GM15510 (cell line): Measurements from ENCODE around the gene MRTFA.

ENCODE experiments used
- POLR2A ChIP-seq: IDR thresholded peaks from 3 replicates; pipeline ENCODE4 v1.6.1; 2011; ENCODE audit warnings: borderline replicate concordance; ENCODE audit not compliant: insufficient read length; ENCODE audit errors: extremely low read depth

MRTFA gene

DNA sequence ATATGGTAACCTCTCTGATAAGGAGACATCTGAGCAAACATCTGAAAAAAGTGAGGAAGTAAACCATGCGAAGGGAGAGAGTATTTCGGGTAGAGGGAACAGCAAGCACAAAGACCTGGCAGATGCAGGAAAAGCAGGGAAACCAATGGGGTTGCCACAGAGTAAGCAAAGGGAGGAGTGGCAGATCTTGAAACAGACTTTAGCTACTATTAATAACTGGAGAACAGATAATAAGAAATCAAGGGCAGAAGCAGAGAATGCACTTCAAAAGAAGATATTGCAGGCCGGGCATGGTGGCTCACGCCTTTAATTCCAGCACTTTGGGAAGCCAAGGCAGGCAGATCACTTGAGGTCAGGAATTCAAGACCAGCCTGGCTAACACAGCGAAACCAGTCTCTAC, 18.1 kb downstream of the MRTFA start:
- no peak for TF ChIP-seq POLR2A

GRCh38 chr22:40616578-40616977, 19.9 kb downstream of the MRTFA start:
- TF ChIP-seq POLR2A: no peak

GRCh38 chr22:40613067-40613466, 23.5 kb downstream of the MRTFA start:
- TF ChIP-seq POLR2A: no peak

- TF ChIP-seq POLR2A: no peak
These were observed 24.2 kb downstream of the MRTFA start for GRCh38 chr22:40612291-40612751.

- no peak for TF ChIP-seq POLR2A
These were observed 24.9 kb downstream of the MRTFA start for GRCh38 chr22:40611606-40612005.

GRCh38 chr22:40610329-40610850, 26.1 kb downstream of the MRTFA start:
- TF ChIP-seq POLR2A: no peak

DNA sequence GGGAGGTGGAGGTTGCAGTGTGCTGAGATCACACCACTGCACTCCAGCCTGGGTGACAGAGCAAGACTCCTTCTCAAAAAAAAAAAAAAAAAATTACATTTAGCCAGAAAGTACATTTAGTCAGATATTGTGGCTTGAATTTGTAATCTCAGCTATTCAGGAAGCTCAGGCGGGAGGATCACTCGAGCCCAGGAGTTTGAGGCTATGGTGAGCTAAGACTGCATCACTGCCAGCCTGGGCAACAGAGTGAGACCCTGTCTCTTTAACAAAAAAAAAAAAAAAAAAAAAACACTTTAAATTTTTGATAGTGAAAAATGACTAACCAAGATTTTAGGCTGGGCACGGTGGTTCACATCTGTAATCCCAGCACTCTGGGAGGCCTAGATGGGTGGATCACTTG, 27.3 kb downstream of the MRTFA start:
- TF ChIP-seq POLR2A: no peak

GRCh38 chr22:40607506-40607905, 29.0 kb downstream of the MRTFA start:
- TF ChIP-seq POLR2A: no peak

- no peak for TF ChIP-seq POLR2A
These were observed 30.2 kb downstream of the MRTFA start for GRCh38 chr22:40606306-40606705.

GRCh38 chr22:40605761-40606160, 30.8 kb downstream of the MRTFA start:
- TF ChIP-seq POLR2A: no peak

DNA sequence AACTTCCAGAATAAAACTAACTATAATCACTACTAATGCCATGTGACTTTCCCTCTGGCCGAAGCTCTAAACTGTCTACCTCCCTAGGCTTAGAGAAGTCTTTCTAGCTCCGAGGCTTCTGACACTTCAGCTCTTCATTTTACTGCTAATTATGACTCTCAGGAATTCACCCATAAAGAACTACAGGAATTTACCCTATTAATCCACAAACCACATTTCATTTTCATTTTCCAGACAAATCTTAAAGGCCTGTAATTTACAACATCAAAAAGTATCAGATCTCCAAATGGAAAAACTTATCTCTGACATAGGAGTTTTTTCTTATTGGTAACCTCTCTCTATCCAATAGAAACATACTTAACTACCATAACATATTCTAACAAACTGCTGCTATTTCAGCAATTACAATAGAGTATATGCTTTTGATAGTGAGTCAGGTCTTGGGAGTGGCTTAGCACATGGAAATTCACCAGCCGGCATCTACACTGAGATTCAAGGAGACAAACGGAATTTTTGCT, 33.4 kb downstream of the MRTFA start:
- no peak for TF ChIP-seq POLR2A

- no peak for TF ChIP-seq POLR2A
These were observed 34.3 kb downstream of the MRTFA start for GRCh38 chr22:40602231-40602630.

DNA sequence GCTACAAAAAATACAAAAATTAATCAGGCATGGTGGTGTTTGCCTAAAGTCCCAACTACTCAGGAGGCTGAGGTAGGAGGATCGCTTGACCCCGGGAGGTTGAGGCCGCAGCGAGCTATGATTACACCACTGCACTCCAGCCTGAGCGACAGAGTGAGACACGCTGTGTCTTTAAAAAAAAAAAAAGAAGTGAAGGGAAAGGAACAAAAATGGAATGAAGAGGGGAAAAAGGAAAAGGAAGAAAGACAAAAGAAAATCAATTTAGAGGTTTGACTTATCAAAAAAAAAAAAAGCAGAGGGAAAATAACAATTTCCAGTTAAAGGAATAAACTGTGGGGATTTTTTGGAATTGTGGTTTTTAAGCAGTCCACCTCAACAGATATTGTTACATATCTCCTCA, 36.8 kb downstream of the MRTFA start:
- no peak for TF ChIP-seq POLR2A

DNA sequence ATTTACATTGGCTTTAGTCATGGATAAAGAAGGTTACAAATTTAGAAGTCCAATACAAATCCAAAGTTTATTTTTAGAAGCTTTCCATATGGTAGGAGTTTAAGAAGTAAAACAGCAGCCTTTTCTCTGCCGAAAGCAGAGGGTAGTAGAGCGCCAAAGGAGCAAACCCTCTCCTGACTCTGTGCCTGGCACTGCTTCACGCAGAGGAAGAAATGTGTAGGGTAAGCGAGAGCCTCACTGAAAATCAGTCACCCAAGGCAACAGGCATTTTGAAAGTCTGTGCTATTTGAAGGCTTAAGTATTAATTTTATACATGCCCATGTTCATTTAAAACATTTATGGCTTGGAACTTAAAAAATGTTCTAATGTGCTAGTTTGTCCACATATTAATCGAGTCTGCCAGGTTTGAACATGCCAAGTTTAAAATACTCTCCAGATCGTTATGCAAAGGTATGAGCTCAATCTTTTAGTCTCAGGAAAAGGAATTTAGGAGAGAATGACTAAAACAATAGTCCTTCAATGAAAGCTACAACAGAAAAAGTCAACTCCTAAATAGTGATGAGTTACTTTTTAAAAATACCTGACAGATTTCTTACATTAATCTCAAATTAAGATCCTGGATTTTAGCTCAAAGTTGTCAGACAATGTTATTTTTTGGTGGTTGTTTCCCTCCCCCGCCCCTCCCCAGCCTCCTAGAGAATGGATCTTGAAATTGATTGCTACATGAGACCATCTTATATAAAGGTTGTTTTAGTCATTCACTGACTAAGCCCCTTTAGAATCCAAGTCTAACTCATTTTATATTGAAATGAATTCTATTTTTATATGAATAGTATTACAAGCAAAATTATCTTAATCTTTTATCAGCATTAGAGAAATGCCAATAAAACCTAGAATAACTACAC, 38.7 kb downstream of the MRTFA start:
- TF ChIP-seq POLR2A: no peak

DNA sequence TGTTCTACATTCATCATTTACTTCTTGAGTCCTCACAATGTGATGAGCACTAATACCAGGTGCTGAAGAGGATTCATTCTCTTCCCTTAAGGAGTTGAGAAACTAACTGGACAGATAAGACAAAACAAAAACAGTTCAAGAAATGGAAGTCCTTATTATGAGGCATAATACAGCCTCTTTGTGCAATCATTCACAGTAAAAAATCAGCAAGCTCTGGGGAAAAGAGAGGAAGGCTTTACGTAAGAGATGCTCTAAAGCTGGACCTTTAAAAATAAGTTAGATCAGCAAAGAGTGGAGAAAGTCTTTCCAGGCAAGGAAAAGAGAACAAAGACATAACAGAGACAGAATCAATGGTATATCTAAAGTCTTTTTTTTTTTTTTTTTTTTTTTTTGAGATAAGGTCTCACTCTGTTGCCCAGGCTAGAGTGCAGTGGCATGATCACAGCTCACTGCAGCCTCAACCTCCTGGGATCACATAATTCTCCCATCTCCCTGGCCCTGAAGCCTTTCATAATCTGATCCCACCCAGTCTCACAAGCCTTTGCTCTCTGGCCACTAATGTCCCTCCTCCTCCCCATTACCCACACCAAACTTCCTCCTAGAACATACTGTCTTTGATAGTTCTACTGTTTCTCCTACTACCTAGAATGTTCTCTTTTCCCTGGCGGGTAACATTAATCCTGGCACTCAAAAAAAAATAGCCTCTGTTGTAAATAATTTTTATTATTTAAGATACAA, 40.9 kb downstream of the MRTFA start:
- no peak for TF ChIP-seq POLR2A
